HG02763 (cell line): Measurements from ENCODE around the gene OR4E2.
"Not testable (repeated sequence)": the region's sequence is repeated elsewhere in the genome, so short reads cannot be mapped to it uniquely, and the experiment has no call there.

Experiments used
- ATAC-seq: cut with Tn5 transposase; IDR thresholded peaks from one replicate; pipeline ENCODE4 v1.9.1; 2021; ENCODE audit warnings: mild to moderate bottlenecking, moderate library complexity; ENCODE audit not compliant: unreplicated experiment

OR4E2 gene

GRCh38 chr14:21694425-21694824 is 40.8 kb downstream of the OR4E2 start:
- ATAC-seq = no peak

DNA sequence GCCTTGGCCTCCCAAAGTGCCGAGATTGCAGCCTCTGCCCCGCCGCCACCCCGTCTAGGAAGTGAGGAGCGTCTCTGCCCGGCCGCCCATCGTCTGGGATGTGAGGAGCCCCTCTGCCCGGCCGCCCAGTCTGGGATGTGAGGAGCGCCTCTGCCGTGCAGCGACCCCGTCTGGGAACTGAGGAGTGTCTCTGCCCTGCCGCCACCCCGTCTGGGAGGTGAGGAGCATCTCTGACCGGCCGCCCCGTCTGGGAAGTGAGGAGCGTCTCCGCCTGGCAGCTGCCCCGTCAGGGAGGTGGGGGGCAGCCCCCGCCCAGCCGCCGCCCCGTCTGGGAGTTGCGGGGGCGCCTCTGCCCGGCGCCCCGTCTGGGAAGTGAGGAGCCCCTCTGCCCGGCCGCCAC is 44.0 kb downstream of the OR4E2 start:
- ATAC-seq = not testable (repeated sequence)

DNA sequence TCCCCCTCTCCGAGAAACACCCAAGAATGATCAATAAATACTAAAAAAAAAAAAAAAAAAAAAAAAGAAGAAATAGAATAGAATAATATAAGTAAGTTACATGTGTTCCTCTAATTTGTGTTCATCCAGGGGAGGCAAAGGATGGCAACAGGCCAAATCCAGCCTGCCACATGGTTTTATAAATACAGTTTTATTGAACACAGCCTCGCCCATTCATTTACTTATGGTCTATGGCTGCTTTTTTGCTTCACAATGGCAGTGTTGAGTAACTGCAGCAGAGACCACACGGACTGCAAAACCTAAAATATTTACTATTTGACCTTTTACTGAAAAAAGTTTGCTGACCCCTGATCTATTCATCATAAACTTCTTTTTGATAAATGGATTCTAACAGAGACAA is 44.9 kb downstream of the OR4E2 start:
- ATAC-seq = not testable (repeated sequence)

DNA sequence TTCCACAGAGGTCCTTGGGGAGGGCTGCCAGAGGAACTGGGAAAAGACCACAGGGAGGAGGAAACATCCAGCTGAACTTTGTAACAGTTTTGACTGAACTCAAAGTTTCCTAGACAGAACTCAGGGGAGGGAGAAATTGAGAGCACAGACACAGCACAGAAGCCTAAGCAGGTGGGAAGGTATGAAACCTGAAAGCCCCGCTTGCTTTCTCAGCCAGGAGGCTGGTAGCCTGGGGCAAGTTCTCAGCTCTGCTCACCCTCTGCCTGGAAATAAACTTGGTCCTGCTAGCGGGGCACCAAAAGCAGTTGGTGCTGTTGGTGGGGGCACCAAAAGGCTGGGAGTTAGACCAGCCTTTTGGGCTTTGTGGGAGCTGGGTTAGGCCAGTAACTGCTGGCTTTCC is 45.9 kb downstream of the OR4E2 start:
- ATAC-seq = no peak

DNA sequence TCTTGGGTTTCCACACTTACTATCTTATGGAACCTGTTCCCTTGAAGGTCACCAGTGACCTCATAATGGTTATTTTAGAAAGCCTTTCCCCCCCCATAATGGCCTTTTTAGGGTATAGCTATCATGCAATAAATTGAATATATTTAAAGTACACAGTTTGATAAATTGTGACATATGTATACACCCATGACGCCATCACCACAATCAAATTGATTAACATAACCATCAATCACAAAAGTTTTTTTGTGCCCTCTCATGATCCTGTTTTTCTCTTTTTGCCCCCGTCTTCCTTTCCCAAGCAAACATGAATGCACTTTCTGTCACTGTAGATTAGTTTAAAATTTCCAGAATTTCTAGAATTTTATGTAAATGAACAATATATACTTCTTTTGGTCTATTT is 48.7 kb downstream of the OR4E2 start:
- no peak for ATAC-seq

GRCh38 chr14:21703357-21704326 is 50.0 kb downstream of the OR4E2 start:
- ATAC-seq = no peak

DNA sequence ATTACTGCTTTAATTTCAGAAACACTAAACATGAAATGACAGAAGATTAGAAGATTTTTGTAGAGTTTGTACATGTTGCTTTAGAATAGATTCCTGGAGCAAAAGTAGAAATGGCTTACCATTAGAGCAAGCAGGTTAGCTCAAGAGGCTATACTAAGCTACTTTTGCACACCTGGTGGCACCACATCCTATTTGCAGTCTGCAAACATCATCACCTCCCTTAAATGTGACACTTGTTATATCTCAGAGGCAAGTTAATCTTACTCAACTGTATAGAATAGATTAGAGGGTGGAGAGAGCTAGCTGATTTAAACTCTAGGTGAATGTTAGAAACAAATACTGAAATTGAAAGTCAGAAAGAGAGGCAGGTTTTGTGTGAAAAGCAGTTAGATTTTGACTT is 50.7 kb downstream of the OR4E2 start:
- ATAC-seq = no peak

- ATAC-seq = no peak
Measured at GRCh38 chr14:21711360-21711961, 57.8 kb downstream of the OR4E2 start.

GRCh38 chr14:21712036-21712435 is 58.4 kb downstream of the OR4E2 start:
- ATAC-seq = no peak

DNA sequence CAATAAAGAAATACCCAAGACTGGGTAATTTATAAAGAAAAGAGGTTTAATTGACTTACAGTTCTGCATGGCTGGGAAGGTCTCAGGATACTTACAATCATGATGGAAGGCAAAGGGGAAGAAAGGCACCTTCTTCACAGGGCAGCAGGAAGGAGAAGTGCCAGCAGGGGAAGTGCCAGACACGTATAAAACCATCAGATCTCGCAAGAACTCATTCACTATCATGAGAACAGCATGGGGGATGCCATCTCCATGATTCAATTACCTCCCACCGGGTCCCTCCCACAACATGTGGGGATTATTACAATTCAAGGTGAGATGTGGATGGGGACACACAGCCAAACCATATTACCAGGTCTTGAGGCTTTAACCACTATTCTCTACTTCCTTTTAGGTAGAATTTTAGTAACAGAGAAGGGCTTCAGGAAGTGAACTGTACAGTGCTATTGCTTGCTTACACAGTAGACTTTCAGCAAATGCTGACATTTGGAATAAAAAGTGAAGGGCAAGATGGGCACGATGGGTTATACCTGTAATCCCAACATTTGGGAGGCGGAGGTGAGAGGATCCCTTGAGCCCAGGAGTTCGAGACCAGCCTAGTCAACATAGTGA is 60.8 kb downstream of the OR4E2 start:
- no peak for ATAC-seq
